ENCODE data around the gene CASP3.
"Not testable (repeated sequence)": the region's sequence is repeated elsewhere in the genome, so short reads cannot be mapped to it uniquely, and the experiment has no call there.

CASP3 gene

DNA sequence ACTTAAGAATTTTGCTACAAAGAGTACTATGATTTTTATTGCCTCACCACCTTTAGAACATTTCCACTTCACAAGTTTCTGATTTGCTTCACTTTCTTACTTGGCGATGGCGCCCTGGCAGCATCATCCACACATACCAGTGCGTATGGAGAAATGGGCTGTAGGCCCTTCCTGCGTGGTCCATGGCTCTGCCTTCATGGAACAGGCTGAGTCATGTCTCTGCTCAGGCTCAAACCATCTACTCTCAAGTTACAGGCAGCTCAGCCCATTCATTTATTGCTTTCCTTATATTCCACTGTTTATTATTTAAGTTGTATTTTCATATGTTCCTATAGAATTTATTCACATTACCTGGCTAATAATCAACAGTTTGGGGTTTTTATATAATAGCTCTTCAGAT lies 21.1 kb downstream of the CASP3 start:
- no peak for DNase-seq

DNA sequence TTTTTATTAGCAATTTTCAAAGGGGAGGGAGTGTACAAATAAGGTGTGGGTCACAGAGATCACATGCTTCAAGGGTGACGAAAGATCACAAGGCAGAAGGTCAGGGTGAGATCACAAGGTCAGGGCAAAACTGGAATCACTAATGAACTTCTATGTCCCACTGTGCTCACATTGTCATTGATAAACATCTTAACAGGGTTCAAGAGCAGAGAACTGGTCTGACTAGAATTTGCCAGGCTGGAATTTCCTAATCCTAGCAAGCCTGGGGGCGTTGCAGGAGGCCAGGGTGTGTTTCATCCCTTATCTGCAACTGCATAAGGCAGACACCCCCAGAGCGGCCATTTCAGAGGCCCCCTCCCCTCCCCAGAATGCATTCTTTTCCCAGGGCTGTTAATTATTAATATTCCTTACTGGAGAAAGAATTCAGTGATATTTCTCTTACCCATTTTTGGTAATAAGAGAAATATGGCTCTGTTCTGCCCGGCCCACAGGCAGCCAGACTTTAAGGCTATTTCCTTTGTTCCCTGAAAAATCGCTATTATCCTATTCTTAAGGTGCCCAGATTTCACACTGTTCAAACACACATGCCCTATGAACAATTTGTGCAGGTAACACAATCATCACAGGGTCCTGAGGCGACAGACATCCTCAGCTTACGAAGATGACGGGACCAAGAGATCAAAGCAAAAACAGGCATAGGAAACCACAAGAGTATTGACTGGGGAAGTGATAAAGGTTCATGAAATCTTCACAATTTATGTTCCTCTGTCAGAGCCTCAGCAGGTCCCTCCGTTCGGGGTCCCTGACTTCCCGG lies 23.3 kb downstream of the CASP3 start:
- not testable (repeated sequence) for DNase-seq

DNA sequence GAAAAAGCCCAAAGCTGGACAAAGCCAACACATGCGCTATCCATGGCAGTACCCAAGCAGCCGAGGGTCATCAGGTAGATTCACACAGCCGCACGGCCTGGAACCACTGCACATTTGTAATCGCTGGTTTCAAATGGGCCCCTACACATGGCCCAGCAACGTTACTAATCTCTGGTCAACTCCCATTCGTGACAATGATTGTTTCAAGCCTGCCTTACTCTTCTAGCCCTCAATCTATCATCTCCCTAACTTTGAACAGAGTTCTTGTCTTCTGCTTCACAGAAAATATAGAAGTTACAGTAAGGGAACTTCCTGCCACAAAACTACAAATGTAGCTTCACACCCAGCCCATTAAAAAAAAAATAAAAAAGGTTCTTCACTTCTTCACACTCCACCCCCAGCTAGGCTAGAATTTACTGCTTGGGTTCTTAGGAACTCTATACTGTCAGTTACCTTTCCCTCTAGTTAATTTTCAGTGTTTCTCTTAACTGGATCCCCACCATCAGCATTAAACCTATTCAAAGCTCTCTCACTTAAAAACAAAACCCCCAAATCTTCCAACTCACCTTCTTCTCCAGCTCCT lies 24.2 kb downstream of the CASP3 start:
- DNase-seq, result no peak

DNA sequence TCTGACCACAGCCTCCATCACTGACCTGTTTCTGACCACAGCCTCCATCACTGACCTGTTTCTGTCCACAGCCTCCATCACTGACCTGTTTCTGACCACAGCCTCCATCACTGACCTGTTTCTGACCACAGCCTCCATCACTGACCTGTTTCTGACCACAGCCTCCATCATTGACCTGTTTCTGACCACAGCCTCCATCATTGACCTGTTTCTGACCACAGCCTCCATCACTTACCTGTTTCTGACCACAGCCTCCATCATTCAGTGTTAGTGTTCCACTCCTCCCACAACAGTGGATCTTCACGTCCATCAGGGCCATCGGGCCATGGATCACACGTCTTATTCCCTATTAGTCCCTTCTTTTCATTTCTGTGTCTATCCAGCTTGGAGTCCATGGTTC lies 24.7 kb downstream of the CASP3 start:
- not testable (repeated sequence) for DNase-seq

DNA sequence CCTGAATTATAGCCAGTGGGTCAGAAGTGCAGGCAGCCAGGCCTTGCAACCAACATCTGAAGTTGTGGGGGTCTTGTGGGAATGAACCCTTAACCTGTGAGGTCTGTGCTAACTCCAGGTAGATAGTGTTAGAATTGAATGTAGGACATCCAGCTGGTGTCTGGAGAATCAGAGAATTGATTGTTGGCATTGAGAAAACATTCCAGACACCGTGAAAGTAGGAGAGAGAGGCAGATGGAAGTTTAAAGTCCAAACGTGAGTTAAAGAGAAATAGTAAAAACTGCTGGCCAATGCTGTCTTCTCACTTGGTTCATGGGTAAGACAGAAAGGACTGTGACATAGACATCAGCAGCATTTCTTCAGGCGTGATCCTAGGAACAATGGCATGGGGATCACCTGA lies 27.7 kb downstream of the CASP3 start:
- DNase-seq, result no peak

DNA sequence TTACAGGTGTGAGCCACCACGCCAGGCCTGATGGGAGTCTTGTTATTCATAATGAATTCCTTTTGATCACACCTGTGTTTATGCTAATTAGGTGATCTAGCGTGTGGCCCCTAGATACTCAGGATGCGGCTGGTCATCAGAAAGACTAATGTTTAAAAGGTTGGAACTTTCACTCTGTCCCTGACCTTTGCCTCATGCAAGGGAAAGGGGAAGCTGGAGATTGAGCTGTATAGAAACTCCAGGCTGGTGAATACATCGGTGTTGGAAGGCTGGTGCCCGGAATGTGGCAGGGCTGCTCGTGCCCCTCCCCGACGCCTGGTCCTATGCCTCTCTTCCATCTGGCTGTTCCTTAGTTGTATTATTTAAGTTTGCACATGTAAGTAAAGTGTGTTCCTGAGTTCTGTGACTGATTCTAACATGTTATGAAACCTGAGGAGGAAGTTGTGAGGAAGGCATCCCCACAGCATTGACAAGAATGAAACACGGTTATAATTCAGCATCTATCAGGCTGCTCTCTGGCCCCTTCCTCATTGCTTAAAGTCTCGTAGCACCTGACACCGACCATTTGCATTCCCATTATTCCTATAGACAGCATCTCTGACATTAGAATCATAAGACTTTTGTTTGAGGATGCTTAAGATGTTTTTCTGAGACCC lies 28.9 kb downstream of the CASP3 start:
- no peak for DNase-seq

DNA sequence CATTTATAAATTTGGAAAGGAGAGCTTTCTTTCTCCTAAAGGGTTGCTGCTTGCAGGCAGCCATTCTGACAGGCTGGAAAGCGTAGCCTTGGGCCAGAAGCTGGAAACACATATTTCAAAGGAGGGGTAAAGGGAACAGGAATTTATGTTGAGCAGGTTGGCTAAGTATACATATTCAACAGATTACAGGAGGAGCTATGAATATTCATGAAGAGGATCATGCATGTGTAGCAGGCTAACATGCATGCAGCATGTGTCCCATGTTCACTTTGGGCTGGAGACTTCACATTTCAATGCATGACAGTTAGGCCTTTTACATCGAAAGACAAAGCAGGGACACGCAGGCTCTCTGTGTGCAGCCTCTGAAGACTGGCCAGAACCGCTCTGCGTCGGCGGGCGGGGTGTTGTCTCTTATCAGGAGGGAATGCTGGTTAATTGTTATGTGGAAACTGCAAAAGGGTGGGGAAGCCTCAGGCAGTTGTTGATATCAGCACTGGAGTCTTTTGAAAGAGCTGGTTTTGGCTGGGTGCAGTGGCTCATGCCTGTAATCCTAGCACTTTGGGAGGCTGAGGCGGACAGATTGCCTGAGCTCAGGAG lies 31.5 kb downstream of the CASP3 start:
- DNase-seq, result no peak

DNA sequence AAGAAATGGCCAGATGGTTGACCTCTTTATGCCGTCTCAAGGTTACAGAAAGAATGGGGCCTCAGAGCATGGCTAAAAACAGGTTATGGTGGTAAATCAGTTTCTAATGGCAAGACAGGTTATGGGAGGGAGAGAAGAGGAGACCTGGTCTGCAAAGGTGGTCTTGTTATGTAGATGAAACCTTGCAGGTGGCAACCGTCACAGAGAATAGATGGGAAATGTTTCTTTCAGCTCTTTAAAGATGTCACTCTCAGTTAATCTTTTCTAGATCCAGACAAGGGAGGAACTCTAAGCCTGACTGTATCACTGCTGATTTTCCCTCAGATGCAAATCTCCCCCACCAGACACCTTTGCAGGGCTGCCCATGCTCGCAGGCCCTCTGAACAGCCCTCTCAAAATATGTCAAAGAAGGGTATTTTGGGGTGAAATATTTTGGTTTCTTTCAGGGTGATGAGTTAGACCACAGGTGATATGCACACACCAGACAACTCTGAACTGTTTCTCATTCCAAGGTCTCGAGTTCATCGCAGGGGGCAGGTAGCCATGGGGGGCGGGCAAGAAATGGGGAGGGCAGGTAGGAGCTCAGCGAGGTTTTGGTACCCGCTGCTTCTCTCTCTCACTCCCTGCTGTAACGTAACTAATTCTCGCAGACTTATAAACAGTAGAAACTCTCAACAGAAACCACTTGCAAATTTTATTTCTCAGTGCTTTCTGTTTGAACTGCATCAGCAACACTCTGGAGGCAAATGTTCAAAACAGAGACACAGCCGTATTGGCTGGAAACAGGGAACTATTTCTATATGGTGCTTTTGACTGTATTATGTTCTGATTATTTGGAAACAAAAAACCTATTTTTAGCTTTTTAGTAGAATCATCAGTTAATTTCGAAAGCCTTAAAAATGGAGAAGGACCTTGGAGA lies 32.4 kb downstream of the CASP3 start:
- no peak for DNase-seq

DNA sequence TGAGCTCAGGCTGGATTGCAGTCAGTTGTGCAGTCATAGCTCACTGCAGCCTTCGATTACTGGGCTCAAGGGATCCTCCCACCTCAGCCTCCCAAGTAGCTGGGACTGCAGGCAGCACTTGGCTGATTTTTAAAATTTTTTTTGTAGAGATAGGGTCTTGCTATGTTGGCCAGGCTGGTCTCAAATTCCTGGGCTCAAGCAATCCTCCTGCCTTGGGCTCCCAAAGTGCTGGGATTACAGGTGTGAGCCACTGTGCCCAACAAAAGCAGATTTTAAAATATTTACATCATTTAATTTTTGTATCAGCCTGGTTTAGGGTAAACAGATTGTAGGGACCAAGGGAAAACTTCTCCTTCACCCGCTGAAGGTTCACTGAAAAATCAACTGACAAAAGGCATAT lies 33.1 kb downstream of the CASP3 start:
- not testable (repeated sequence) for DNase-seq

DNA sequence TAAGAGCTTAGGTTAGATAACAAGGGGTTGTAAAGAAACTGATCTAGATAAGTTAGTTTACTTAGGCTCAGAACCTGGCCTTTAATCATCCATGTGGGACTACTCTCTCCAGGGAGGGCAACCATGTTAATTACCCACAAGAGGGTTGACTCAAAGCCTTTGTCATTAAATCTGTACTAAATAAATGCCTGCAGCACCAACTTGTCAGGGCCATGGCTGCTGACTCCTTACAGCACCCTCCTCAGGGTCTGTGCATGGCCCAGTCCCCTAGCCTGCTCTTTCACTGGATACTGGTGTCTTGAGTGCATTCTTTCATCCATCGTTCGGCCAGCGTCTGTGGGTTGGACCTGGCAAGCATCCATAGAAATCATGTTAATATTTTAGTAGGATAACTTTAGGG lies 34.7 kb downstream of the CASP3 start:
- no peak for DNase-seq

DNA sequence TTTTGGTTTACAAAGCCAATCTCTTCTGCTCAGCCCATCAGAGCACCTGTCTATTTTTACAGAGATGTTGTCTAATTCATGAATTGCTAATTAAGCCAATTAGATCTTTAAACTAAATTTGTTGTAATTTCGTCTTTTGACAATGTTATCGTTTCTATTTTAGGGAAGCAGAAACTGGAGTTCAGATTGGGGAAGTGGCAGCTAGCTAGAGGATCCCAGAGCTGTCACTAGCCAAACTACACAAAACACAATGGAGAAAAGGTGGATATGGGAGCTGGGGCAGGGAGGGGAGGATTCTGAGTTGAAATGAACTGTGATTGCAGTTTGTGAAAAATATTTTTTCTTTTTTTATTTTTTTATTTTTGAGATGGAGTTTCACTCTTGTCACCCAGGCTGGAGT lies 35.8 kb downstream of the CASP3 start:
- DNase-seq, result no peak

DNA sequence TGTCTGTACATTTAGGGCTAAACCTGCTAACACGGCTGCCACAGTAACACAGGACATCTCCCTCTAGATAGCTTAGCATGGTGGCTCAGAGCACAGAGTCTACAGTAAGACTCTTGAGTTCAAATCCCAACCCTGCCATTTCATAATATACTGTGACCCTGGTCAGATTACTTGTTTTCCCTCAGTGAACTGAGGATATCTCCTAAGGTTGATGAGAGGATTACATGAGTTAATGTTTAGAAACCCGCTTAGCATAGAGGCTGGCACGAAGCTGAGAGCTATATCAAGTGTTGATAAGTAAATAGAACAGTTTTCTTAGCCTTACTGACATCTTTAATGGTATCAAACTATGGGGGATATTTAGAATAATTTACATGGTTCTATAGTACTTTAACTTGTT lies 37.2 kb downstream of the CASP3 start:
- no peak for DNase-seq

DNA sequence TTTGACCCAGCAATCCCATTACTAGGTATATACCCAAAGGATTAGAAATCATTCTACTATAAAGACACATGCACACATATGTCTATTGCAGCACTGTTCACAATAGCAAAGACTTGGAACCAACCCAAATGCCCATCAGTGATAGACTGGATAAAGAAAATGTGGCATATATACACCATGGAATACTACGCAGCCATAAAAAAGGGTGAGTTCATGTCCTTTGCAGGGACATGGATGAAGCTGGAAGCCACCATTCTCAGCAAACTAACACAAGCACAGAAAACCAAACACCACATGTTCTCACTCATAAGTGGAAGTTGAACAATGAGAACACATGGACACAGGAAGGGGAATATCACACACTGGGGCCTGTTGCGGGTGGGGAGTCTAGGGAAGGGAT lies 41.8 kb downstream of the CASP3 start:
- DNase-seq, result not testable (repeated sequence)

DNA sequence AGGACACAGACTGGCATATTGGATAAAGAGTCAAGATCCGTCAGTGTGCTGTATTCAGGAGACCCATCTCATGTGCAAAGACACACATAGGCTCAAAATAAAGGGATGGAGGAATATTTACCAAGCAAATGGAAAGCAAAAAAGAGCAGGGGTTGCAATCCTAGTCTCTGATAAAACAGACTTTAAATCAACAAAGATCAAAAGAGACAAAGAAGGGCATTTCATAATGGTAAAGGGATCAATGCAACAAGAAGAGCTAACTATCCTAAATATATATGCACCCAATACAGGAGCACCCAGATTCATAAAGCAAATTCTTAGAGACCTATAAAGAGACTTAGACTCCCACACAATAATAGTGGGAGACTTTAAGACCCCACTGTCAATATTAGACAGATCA lies 46.4 kb downstream of the CASP3 start:
- DNase-seq, result not testable (repeated sequence)

DNA sequence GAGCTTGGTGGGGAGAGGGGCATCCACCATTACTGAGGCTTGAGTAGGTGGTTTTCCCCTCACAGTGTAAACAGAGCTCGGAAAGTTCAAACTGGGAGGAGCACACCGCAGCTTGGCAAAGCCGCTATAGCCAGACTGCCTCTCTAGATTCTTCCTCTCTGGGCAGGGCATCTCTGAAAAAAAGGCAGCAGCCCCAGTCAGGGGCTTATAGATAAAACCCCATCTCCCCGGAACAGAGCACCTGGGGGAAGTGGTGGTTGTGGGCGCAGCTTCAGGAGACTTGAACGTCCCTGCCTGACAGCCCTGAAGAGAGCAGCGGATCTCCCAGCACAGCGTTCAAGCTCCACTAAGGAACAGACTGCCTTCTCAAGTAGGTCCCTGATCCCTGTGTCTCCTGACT lies 48.3 kb downstream of the CASP3 start:
- not testable (repeated sequence) for DNase-seq

DNA sequence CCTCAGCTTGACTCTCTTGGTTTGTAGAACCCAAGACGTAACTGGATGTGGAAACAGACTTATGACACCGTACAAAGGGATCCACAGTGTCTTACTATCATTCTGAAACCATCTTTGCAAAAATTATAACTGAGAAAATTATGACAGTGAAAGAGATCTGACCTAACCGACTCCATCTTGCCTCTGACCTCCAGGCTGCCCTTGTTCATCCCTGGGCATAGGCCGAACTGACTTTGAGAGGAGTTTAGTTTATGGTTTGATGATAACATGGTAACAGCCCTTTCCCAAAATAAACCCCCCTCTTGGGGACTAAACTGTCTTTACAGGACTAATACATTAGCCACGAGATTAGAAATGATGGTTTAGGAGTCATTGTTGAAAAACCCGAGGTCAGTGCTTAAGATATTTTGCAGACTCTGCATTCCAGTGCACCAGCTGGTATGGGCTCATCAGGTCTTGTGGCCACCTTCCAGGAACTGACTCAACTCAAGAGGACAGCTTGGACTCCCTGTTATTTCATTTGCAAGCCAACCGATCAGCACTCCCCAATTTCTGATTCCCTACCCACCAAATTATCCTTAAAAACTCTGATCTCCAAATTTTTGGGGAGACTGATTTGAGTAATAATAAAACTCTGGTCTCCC lies 49.6 kb downstream of the CASP3 start:
- DNase-seq, result no peak

DNA sequence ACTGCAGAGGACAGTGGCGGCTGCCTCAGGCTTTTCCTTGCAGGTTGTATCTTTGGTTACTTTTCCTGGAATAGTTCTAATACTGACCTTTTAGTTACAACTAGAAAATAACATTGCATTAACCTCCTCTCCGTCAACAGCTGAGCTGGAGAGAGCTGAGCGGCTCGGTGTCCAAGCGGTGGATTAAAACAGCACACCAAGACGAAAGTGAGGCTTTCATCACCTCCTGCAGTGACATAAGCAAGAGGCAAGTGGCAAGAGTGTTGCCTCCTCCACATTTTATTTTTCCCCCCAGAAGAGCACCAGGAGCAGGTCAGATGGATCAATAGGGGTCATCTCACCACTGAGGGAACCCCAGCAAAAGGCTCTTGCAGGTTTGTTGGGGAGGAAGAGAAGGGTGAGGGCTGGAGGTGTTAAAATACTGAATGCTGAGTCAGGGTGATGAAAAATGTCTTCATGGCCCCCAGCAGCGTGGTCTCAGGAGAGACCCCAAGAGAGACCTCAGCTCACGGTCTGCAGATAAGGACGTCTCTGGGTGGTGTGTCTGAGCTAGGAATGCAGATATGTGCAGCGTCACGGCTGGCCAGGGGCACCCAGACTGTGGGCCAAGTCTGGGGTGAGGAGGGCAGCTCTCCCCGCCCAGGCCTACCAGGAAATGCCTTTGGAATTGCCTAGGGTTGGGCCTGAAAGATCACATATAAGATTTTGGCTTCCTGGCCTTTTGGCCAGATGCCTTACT lies 50.3 kb downstream of the CASP3 start:
- no peak for DNase-seq

DNA sequence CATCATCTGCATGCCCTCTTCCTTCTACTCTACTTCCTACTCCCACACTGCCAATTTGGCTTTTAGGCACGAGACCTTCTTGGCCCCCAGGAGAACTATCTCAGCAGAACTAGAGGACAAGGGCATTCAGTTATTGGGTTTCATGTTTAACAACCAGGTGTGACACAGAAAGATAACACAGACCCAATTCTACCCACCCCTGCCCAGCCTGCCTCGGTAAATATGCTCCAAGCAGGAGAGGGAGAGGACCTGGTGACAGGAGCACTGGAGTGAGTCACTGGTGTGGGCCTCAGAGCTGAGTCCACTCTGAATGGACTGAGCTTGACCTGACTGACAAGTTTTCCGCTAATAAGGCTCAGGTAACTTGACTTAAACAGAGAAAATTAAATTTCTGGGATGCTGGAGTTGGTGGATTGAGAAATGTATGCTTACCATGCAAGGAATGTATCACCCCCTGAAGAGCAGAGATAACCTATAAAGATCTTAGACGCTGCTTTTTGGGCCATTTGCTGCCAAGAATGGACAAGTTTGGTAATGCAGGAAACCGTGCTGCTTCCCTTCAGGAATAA lies 52.5 kb downstream of the CASP3 start:
- no peak for DNase-seq

DNA sequence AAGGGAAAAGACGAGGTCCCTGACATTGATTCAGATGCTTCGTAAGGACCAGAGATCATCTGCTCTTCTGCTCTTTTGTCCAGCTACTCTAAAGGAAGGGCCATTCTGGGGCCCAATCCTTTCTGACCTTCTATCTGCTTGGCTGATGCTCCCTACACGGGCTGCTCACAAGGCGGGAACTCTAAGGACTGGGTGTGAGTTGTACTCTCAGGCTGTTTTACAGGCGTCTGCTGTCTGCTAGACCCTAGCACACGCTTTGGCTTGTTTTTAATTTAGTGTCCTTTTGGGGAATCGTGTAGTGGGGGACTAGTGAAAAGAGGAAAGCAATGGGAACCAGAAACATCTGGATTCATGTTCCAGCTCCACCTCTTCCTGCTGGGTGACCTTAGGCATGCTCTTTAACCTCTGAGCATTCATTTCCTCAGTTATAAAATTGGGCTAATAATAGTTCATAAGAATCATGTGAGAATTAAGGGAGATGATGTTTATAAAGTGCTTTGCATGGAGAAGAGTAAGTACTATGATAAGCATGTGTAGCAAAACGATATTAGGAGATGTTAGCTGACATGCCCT lies 53.1 kb downstream of the CASP3 start:
- no peak for DNase-seq

DNA sequence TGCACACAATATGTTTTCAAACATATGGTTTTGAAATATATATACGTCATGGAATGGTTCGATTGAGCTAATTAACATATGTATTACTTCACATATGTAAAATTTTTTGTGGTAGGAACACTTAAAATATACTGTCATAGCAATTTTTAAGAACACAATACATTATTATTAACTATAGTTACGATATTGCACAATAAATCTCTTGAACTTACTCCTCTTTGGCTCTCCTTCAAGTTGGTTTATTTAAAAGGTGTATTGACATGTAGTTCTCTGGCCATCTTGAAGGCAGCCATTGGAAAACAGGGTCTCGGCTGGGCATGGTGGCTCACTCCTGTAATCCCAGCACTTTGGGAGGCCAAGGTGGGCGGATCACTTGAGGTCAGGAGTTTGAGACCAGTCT lies 53.8 kb downstream of the CASP3 start:
- no peak for DNase-seq

DNA sequence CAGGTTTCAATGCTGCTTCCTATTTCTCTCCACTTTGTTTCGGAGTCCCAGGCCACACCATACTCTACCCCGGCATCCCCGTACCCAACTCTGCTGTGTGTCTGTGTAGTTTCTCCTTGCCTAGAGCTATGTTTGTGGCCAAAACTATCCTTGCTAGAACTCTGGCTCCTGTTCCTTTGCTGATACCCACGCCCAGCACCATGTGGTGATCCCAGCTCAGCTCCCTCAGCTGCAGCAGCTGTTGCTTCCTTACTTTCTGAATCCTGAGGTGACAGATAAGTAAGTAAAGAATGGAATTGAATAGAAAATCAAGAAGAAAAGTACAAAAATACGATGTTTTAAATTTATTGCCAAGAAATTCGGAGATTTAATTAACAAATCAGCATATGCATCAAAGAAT lies 55.8 kb downstream of the CASP3 start:
- no peak for DNase-seq

Data from activated CD4-positive, alpha-beta T cell treated with anti-CD3 and anti-CD28 coated beads for 1 hour (primary cell).